A549 (cell line): ENCODE results near the gene RPL6.

Experiments used
- ELK1 ChIP-seq: fragments of 150-350 bp; IDR thresholded peaks from 2 replicates; pipeline ENCODE4 v1.6.1; 2014; ENCODE audit warnings: low read depth, mild to moderate bottlenecking, low read length
- MAFK ChIP-seq: fragments of 450-650 bp; IDR thresholded peaks from 2 replicates; pipeline ENCODE4 v1.6.1; 2014; ENCODE audit not compliant: partially characterized antibody
- TF ChIP-seq, protein P1 (sequence below): fragments of >200 bp; sonication (Bioruptor Twin); formaldehyde crosslinking; IDR thresholded peaks from 3 replicates; pipeline ENCODE4 v1.5.1; 2016

- TF ChIP-seq ELK1, result no peak
- TF ChIP-seq, protein P1, sequence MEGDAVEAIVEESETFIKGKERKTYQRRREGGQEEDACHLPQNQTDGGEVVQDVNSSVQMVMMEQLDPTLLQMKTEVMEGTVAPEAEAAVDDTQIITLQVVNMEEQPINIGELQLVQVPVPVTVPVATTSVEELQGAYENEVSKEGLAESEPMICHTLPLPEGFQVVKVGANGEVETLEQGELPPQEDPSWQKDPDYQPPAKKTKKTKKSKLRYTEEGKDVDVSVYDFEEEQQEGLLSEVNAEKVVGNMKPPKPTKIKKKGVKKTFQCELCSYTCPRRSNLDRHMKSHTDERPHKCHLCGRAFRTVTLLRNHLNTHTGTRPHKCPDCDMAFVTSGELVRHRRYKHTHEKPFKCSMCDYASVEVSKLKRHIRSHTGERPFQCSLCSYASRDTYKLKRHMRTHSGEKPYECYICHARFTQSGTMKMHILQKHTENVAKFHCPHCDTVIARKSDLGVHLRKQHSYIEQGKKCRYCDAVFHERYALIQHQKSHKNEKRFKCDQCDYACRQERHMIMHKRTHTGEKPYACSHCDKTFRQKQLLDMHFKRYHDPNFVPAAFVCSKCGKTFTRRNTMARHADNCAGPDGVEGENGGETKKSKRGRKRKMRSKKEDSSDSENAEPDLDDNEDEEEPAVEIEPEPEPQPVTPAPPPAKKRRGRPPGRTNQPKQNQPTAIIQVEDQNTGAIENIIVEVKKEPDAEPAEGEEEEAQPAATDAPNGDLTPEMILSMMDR, result no peak
- TF ChIP-seq MAFK, result no peak
Observed at GRCh38 chr12:112439769-112440168, 30.4 kb upstream of the RPL6 start.
